NCI-H2107 treated with DMSO at 0.1 percent for 48 hours (cell line): ENCODE data around the gene TAF11L2.
"Not testable (repeated sequence)": the region's sequence is repeated elsewhere in the genome, so short reads cannot be mapped to it uniquely, and the experiment has no call there.

Experiments
- DNase-seq: peaks from one replicate; lab custom pipeline; 2025; ENCODE audit not compliant: unreplicated experiment; lab: John Stamatoyannopoulos, UW

Gene TAF11L2

DNA sequence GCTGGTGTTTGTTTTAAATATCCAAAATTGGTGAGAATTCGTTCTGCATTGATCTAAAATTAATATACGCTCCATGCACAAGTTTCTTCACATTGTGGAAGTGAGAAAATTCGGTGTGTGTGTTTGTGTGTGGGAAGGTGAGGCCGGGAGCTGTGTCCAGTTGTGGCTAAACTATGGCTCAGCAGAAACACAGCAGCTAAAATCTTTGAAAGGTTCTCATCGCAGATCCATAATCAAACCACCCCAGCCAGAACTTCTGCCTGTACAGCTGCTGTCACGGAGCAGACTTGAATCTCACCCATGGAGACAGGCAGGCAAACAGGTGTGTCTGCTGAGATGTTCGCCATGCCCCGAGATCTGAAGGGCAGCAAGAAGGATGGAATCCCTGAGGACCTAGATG lies at the start of gene TAF11L2:
TSS of gene TAF11L2 (plus strand) at position 301 of the 400 bp plus-strand sequence.
- not testable (repeated sequence) for DNase-seq

DNA sequence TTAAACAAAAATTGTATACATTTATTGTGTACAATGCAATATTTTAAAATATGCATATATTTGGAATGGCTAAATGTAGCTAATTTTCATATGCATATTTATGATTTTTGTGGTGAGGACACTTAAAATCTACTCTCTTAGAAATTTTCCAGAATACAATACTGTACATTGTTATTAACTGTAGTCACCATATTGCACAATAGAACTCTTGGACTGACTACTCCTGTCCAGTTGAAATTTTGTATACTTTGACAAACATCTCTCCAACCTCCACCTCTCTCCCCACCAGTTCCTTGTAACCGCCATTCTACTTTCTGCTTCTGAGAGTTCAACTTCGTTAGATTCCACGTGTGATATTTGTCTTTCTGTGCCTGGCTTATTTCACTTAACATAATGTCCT lies 49.2 kb upstream of the TAF11L2 start:
- DNase-seq = no peak

DNA sequence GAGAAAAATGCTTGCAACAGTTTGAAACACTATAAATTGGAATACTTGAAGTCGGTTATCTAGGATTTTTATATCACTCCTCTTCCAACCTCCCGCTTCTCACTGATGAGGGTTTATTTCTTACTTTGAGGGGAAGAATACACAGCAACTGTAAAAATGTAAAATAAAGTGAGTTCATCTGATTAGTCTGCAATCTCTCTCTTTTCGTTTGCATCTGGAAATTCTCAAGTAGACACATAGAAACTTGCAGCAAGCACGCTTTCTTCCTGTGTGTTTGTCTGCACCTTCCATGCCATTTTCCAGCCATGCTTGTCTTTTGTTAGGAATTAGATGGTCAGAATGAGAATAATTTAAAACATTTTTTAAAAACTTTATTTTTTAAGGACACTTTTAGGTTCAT lies 45.1 kb upstream of the TAF11L2 start:
- DNase-seq = no peak

DNA sequence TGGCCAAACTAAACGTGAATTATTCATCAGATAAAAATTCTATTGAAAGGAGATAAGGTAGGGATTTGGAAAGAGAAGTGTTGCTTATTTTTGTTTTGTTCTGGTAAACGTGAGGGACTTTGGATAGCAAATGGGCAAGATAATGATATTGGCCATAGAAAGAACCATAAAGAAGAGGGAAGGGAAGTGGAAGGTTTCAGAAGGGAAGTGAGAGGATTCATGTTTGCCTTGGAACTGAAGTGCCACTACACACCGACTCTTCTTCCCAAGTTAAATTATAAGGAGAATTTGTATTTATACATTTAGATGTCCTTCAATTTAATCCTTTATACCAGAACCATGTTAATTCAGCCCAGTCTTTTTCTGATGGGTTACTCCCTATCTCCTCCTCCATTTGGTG lies 42.1 kb upstream of the TAF11L2 start:
- DNase-seq = no peak

DNA sequence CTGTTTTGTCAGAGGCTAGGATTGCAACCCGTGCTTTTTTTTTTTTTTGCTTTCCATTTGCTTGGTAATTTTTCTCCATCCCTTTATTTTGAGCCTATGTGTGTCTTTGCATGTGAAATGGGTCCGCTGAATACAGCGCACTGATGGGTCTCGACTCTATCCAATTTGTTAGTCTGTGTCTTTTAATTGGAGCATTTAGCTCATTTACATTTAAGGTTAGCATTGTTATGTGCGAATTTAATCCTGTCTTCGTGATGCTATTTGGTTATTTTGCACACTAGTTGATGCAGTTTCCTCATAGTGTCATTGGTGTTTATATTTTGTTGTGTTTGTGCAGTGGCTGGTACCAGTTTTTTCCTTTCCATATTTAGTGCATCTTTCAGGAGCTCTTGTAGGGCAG lies 36.2 kb upstream of the TAF11L2 start:
- no peak for DNase-seq

DNA sequence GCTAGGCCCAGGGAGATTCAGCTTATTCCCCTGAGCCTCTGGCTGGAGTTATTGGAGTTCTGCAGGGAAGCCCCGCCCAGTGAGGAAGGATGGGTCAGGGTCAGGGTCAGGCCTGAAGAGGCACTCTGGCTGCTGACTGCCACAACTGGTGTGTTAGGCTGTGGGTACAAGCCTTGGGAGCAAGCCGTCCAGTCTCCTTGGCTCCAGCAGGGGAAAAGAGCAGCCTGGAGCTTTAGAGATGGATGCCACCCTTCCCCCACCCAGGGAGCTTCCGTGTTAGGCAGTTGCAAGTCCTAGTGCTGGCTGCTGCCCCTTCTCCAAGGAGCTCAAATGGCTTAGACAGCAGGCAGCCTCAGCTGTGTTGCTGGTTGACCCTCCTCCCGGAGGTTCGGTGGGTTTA lies 34.4 kb upstream of the TAF11L2 start:
- DNase-seq = no peak

DNA sequence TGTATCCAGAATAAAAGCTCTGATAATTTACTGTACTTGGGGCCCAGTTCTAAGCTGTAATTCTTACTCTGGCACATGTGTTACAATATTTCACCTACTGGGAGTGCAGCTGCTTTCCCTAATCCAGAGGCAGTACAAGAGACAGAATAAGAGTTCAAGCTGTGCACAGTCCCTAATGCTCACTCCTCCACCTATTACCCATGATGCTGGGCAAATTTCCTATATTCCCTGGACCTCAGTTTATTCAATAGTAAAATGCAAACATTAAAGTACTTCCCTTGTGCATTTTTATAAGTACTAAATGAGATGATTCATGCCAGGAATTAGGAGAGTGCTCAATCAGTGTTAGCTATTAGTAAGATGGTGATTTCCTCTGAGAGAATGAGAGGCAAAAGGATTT lies 28.0 kb upstream of the TAF11L2 start:
- no peak for DNase-seq

DNA sequence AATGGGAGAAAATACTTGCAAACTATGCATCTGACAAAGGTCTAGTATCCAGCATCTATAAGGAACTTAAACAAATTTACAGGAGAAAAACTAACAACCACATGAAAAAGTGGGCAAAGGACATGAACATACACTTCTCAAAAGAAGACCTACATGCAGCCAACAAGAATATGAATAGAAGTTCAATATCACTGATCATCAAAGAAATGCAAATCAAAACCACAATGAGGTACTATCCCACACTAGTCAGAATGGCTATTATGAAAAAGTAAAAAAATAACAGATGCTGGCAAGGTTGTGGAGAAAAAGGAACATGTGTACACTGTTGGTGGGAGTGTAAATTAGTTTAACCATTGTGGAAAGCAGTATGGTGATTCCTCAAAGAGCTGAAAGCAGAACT lies 23.0 kb upstream of the TAF11L2 start:
- not testable (repeated sequence) for DNase-seq

DNA sequence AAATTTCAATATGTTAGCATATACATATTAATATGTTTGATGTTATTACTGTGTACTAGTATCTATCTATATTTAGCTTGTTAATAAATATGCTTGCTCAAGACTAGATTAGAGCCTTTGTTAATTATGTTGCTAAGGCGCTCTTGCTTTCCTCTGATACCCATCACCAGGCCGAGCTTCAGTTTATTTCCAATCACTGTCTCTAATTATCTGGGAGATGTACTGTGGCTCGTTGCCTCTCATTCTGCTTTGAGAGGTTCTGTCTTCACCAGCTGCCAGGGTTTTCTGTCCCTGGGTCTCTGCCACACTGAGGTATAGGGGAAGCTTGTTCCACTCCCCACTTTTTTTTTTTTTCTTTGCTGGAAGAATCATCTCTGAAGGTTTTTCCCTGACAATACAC lies 21.0 kb upstream of the TAF11L2 start:
- no peak for DNase-seq

DNA sequence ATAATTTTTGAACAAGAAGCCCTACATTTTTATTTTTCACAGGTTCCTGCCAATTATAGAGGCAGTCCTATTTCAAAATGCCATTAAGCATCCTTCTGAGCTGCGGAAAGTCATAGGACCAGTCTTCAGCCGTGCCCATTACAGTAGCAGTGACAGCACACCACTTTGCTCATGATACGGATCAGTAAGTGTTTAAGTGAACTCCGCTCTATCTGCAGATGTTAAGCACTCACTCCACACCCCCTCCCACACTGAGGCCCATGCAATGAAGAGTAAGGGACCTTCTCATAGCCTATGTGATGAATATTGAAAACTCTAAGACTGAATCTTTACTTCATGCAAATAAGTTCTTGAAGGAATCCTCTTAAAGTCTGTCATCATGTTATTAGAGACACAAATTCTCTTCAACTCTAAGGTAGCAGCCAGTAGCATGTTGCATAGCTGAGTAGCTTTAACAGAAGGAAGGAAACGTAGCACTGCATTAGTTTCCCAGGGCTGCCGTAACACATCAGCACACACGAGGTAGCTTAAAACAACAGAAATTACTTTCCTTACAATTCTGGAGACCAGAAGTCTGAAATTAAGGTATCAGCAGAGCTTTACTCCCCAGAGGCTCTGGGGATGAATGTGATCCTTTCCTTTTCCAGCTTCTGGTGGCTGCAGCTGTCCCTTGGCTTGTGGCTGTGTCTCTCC lies 20.3 kb upstream of the TAF11L2 start:
- DNase-seq = no peak

DNA sequence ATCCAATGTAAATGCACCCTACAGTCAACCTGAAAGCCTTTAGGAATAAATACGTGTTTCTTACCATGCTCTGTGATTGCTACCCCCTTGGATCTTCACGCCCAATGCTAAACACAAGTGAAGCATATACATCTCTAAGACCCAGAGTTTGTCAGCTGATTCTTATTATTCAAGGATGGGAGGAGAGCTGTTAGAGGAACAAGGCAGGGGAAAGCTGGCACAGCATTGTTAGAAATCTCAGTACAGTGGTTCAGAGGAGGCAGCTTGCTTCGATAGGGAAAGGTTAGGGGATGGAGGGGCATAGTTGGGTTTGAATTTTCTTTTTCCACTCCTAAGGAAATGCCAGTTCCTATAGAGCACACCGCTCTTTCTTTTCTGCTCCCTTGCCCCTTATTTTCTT lies 16.7 kb upstream of the TAF11L2 start:
- DNase-seq = no peak

DNA sequence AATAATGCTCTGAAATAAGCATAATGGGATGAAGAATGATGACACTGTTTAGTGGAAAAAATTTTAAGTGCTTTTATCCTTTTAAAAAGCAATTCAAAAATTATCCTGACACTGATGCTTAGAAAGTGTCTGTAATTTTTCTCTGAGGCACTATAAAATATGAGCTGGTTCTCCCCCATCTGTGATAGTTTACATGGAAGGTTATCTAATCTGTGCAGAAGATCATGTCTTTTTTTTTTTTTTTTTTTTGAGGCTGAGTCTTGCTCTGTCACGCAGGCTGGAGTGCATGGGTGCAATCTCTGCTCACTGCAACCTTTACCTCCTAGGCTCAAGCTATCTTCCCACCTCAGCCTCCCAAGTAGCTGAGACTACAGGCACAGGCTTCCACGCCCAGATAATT lies 15.2 kb upstream of the TAF11L2 start:
- no peak for DNase-seq

DNA sequence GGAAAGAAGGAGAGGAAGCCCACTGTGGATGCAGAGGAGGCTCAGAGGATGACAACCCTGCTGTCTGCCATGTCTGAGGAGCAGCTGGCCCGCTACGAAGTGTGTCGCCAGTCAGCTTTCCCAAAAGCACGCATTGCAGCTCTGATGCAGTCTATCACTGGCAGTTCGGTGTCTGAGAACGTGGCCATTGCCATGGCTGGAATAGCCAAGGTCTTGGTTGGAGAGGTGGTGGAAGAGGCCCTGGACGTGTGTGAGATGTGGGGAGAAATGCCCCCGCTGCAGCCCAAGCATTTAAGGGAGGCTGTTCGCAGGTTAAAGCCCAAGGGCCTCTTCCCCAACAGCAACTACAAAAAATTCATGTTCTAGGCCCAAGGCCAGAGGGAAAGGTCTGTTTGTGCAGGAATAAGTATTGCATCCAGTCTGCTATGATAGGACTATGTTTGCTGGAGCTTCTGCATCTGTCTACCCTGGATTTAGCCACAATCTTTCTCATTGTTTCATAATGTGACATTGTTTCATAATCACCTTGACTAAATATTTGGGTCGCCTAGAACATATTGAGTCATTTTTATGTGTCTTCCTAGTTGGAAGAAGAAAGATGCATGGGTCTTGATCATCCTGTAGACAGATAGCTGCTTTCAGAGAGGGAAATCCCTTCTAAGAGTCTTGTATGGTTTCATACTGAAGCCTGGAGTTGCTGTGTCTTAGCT lies 11.4 kb upstream of the TAF11L2 start:
- not testable (repeated sequence) for DNase-seq

DNA sequence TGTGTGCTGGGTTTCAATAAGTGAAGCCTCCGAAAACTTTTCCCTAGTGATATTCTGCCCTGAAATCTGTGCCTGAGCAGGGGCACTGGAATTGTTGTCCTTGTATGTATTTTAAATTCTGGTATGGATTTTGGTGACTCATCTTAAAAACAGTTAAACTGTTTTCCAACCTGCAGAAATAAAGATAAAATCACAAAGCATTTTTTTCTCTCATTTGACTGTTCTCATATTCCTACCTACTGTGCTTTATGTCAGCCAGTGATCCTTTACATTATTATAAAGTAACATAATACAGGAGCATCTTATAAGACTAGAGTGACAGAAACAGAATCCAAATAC lies 10.9 kb upstream of the TAF11L2 start:
- DNase-seq = no peak

DNA sequence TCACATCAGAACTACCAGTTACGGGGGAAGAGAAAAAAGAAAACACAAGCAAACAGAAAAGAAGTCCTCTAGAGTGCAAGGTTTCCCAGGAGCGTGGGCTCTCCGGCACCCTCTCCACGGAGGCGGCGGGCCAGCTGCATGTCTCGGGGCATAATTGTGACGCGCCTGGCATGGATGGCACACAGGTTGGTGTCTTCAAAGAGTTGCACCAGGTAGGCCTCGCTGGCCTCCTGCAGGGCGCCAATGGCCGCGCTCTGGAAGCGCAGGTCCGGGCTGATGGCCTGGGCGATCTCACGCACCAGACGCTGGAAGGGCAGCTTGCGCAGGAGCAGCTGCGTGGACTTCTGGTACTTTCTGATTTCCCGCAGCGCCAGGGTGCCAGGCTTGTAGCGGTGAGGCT lies 6.8 kb upstream of the TAF11L2 start:
- DNase-seq = not testable (repeated sequence)

DNA sequence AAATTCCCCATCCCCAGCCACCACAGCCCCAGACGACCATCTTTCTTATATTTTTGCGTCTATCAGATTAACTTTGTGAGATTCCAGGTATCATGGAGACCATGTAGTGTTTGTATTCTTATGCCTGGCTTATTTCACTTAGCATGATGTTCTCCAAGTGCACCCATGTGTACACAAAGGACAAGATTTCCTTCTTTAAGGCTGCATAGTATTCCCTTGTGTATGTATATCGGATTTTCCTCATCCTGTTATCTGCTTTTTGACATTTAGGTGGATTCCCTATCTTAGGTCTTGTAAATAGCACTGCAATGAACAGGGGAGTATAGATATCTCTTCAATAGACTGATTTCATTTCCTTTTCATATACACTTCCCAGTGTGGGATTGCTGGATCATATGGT lies 5.3 kb upstream of the TAF11L2 start:
- DNase-seq = no peak

DNA sequence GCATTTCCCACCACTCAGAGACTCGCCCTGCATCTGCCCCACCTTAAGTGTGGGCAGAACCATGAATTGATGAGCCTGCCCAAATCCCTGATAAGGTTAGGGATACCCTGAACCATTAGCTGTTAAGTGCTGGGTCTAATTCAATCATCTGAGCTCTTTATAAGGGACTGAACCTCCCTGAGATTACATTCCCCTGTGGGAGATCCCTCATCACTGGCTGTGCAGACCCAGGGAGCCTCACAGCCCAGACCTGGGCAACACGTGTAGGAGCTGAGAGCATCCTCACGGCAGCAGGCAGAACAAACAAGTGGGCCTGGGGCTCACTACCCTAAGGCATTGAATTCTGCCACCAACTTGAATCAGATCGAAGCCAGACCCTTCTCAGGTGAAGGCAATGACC lies 585 bp upstream of the TAF11L2 start:
- DNase-seq = no peak

DNA sequence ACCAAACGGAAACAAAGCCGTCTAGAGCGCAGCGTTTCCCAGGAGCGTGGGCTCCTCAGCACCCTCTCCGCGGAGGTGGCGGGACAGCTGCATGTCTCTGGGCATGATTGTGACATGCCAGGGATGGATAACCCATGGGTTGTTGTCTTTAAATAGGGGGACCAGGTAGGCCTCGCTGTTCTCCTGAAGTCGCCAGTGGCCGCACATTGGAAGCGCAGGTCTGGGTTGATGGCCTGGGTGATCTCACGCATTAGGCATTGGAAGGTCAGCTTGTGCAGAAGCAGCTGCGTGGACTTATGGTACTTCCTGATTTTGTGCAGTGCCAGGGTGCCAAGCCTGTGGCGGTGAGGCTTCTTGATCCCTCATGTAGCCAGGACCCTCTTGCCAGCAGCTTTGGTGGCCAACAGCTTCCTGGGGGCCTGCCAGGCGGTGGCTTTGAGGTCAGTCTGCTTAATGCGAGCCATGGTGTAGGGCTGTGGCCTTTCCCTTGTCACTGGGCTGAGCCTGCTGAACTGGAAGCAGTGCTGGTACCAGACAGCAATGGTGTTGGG lies 13.8 kb downstream of the TAF11L2 start:
- no peak for DNase-seq

DNA sequence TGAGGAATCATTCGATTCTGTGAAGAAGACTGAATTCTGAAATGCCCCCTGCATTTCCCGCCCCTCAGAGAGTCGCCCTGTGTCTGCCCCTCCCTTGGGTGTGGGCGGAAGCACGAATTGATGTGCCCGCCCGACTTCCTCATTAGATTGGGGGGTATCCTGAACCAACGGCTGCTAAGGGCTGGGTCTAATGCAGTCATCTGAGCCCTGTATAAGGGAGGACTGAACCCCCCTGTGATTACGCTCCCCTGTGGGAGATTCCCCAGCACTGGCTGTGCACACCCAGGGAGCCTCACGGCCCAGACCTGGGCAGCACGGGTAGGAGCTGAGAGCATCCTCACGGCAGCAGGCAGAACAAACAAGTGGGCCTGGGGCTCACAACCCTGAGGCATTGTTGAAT lies 19.5 kb downstream of the TAF11L2 start:
- not testable (repeated sequence) for DNase-seq

DNA sequence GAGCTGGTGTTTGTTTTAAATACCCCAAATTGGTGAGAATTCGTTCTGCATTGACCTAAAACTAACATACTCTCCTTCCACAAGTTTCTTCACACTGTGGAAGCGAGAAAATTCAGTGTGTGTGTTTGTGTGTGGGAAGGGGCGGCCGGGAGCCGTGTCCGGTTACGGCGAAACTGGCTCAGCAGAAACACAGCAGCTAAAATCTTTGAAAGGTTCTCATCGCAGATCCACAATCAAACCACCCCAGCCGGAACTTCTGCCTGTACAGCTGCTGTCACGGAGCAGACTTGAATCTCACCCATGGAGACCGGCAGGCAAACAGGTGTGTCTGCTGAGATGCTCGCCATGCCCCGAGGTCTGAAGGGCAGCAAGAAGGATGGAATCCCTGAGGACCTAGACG lies 20.0 kb downstream of the TAF11L2 start, which contains the start of gene TAF11L3:
TSS of gene TAF11L3 (plus strand) at position 301 of the 400 bp plus-strand sequence.
- not testable (repeated sequence) for DNase-seq

DNA sequence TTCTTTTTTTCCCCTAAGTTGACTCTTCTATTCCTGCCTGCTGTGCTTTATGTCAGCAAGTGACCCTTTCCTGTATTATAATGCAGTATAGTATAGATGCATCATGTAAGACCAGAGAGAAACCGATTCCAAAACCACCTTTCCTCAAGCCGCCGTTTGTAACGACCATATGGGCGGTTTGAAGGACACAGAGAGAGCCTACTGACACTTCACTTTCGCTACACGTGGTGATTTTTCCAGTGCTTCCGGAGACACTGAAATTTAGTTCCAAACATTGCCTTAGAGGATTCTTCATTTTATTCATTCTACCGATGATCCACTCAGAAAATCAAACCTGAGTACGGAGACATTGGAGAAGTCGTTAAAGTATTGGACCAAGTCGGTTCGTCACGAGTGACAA lies 21.5 kb downstream of the TAF11L2 start:
- DNase-seq = not testable (repeated sequence)

DNA sequence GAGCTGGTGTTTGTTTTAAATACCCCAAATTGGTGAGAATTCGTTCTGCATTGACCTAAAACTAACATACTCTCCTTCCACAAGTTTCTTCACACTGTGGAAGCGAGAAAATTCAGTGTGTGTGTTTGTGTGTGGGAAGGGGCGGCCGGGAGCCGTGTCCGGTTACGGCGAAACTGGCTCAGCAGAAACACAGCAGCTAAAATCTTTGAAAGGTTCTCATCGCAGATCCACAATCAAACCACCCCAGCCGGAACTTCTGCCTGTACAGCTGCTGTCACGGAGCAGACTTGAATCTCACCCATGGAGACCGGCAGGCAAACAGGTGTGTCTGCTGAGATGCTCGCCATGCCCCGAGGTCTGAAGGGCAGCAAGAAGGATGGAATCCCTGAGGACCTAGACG lies 23.5 kb downstream of the TAF11L2 start, which contains the start of gene TAF11L4:
TSS of gene TAF11L4 (plus strand) at position 301 of the 400 bp plus-strand sequence.
- DNase-seq = not testable (repeated sequence)
